Naive B cell (primary cell): Measurements from ENCODE around the gene ELP1. TPM values are rescaled to one million over a fixed set of nuclear protein-coding genes. Genes with fewer than 3 reads are reported as not detected.
"Not testable (repeated sequence)": the region's sequence is repeated elsewhere in the genome, so short reads cannot be mapped to it uniquely, and the experiment has no call there.

Source experiments
- ATAC-seq, 2 donors: fragments of 150-1000 bp; cut with Tn5 transposase; 2 replicates each; pipeline ENCODE4 v1.10.0; 2021; ENCODE audit warnings: low read depth in 2 of 2, mild to moderate bottlenecking in 2 of 2, moderate library complexity in 2 of 2
- DNase-seq: peaks from one replicate; pipeline ENCODE4 v3.0.0; 2022
- H3K27ac Mint-ChIP-seq, 6 donors: one replicate each; pipeline ENCODE4 v1.8.0; 2020 to 2022; ENCODE audit warnings: mild to moderate bottlenecking in 6 of 6, mixed read lengths in 6 of 6, moderate library complexity in 5 of 6, inconsistent platforms in 2 of 6
- H3K27me3 Mint-ChIP-seq, 3 donors: one replicate each; pipeline ENCODE4 v1.8.0; 2021 to 2022; ENCODE audit warnings: mixed read lengths in 3 of 3, mild to moderate bottlenecking in 1 of 3
- H3K36me3 Mint-ChIP-seq, 2 donors: one replicate each; pipeline ENCODE4 v1.8.0; 2020 to 2022; ENCODE audit warnings: mixed read lengths in 2 of 2, inconsistent platforms in 1 of 2, mild to moderate bottlenecking in 1 of 2
- H3K4me1 Mint-ChIP-seq, 3 donors: one replicate each; pipeline ENCODE4 v1.8.0; 2020 to 2022; ENCODE audit warnings: mixed read lengths in 3 of 3, inconsistent platforms in 1 of 3, mild to moderate bottlenecking in 1 of 3, moderate library complexity in 1 of 3
- H3K4me3 Mint-ChIP-seq, 8 donors: one replicate each; pipeline ENCODE4 v1.8.0; 2020 to 2022; ENCODE audit warnings: mild to moderate bottlenecking in 8 of 8, mixed read lengths in 8 of 8, moderate library complexity in 8 of 8, inconsistent platforms in 2 of 8
- H3K9me3 Mint-ChIP-seq, 7 donors: one replicate each; pipeline ENCODE4 v1.8.0; 2020 to 2022; ENCODE audit warnings: mixed read lengths in 7 of 7, mild to moderate bottlenecking in 5 of 7, inconsistent platforms in 2 of 7, moderate library complexity in 1 of 7
- polyA plus RNA-seq, 6 donors: library from polyadenylated mRNA; unstranded; fragments of 300-500 nt; fragmentation: Illumina TruSeq; gene quantifications; one replicate each; pipeline ENCODE4 v1.2.3, GENCODE V29; 2021; ENCODE audit warnings: low read depth in 6 of 6

The ELP1 gene, protein sequence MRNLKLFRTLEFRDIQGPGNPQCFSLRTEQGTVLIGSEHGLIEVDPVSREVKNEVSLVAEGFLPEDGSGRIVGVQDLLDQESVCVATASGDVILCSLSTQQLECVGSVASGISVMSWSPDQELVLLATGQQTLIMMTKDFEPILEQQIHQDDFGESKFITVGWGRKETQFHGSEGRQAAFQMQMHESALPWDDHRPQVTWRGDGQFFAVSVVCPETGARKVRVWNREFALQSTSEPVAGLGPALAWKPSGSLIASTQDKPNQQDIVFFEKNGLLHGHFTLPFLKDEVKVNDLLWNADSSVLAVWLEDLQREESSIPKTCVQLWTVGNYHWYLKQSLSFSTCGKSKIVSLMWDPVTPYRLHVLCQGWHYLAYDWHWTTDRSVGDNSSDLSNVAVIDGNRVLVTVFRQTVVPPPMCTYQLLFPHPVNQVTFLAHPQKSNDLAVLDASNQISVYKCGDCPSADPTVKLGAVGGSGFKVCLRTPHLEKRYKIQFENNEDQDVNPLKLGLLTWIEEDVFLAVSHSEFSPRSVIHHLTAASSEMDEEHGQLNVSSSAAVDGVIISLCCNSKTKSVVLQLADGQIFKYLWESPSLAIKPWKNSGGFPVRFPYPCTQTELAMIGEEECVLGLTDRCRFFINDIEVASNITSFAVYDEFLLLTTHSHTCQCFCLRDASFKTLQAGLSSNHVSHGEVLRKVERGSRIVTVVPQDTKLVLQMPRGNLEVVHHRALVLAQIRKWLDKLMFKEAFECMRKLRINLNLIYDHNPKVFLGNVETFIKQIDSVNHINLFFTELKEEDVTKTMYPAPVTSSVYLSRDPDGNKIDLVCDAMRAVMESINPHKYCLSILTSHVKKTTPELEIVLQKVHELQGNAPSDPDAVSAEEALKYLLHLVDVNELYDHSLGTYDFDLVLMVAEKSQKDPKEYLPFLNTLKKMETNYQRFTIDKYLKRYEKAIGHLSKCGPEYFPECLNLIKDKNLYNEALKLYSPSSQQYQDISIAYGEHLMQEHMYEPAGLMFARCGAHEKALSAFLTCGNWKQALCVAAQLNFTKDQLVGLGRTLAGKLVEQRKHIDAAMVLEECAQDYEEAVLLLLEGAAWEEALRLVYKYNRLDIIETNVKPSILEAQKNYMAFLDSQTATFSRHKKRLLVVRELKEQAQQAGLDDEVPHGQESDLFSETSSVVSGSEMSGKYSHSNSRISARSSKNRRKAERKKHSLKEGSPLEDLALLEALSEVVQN (N-terminal part only)
- 10 to 100 TPM in 5 of 6 donors, 1 to 10 TPM in 1; 9.8 to 14.8 (median 12.7) TPM for polyA plus RNA-seq

DNA sequence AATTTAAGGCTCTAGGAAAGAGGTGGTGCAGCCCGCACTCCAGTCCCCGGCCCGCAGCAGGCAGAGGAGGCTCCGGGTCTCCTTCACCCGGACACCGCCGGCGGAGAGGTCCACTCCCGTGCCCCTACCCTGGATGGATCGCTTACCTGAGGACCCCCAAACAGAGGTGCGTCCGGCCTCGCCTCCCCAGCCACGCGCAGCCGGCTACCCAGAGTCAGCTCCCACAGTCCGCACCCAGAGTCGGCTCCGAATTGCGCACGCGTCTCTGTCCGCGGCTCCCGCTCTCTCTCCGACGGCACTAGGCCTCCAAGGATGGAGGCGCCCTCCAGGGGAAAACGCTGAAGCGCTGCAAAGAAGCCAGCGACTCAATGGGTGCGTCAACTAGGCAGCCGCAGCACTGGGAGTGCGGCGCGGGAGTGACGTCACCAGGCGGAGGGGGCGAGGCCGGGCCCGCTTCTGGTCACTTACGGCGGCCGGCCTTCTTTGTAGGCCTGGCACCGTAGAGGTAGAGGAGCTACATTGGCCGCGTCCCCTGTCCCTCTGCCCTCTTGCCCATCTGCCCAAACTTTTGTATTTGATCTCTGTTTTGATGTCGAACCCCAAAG lies at the start of gene ELP1:
ELP1 (minus strand) TSS at position 407 of the 605 bp plus-strand sequence. CDS start 2,978 bp downstream, outside the sequence.
- H3K27me3 Mint-ChIP-seq, result no peaks in the 10 kb centered on the region
- H3K9me3 Mint-ChIP-seq, result no peaks in the 10 kb centered on the region
- H3K36me3 Mint-ChIP-seq, result peaks cover 0 to 9% of the 10 kb centered on the region in 2 donors
- peak within 1 kb of the TSS; percentile 94 to 100 (median 99) for H3K4me3 Mint-ChIP-seq
- DNase-seq, result peak; percentile 89
- H3K27ac Mint-ChIP-seq, result peak within 1 kb of the TSS; percentile 96 to 99 (median 98)
- ATAC-seq, result peak; percentile 83 to 84
- peaks cover 19 to 30% (median 28%) of the 10 kb centered on the region in 3 donors for H3K4me1 Mint-ChIP-seq

DNA sequence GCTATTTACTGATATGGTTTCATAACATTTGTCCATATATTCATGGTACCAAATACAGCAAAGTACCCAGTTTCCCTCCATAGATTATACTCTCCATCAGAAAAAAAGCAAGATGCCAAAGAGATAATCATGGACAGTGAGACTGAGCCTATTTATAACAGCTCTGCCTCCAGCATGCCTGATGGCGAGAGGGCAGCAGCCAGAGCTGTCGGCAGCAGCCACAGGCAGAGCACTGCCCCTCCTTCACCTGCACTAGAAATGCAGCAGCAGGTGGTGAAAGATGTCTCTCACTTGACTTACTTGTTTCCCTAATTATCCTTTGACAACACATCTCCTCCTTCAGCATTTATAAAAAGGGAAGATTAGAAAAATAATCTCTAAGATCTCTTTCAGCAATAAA lies 47.0 kb upstream of the ELP1 start:
- ATAC-seq (no peak), DNase-seq (no peak)
- H3K27ac Mint-ChIP-seq, result no peak overlapping the region
- H3K4me1 Mint-ChIP-seq, result no peaks in the 10 kb centered on the region
- no peaks in the 10 kb centered on the region for H3K9me3 Mint-ChIP-seq
- no peaks in the 10 kb centered on the region for H3K36me3 Mint-ChIP-seq
- H3K4me3 Mint-ChIP-seq, result no peak overlapping the region
- no peaks in the 10 kb centered on the region for H3K27me3 Mint-ChIP-seq

DNA sequence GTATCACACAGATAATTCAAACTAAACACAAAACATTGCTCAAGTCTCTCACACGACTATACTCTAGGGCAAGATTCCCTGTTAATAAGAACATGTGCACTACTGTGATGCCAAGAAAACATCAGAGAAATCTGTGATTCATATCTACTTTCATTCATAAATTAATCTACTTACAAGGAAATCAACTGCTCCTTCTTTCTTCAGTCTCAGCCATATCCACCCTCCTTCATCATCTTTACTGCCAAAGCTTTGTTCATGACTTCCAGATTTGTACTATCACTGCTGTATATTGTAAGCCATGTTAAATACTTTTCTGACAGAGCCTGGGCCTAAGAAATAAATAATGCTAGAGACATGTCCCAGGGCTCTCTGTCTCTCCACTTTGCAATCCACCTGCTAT lies 44.3 kb upstream of the ELP1 start:
- H3K27me3 Mint-ChIP-seq, result no peaks in the 10 kb centered on the region
- no peak overlapping the region for H3K4me3 Mint-ChIP-seq
- no peak for ATAC-seq
- no peaks in the 10 kb centered on the region for H3K9me3 Mint-ChIP-seq
- no peaks in the 10 kb centered on the region for H3K4me1 Mint-ChIP-seq
- H3K27ac Mint-ChIP-seq, result no peak overlapping the region
- no peak for DNase-seq
- H3K36me3 Mint-ChIP-seq, result no peaks in the 10 kb centered on the region

DNA sequence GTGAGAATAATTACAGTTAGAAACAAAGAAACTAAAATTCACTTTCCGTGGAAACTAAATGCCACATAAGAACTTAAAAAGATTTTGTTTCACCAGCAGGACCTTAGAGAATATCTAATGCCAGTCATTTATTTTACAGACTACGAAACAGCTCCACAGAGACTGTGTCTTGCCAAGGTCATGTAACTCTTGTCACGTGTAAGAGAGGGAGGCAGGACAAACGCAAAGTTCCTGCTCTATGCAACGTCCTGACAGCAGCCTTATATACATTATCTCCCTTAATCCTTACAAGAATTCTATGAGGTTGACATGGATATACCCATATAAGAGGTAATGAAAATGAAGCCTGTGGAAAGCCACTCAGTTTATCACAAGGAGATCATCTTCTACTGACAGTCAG lies 40.0 kb upstream of the ELP1 start:
- no peaks in the 10 kb centered on the region for H3K27me3 Mint-ChIP-seq
- DNase-seq, result no peak
- H3K4me3 Mint-ChIP-seq, result no peak overlapping the region
- no peaks in the 10 kb centered on the region for H3K4me1 Mint-ChIP-seq
- no peak overlapping the region for H3K27ac Mint-ChIP-seq
- H3K9me3 Mint-ChIP-seq, result peaks cover 5 to 18% (median 10%) of the 10 kb centered on the region in 7 donors
- ATAC-seq, result no peak
- peaks cover 0 to 14% of the 10 kb centered on the region in 2 donors for H3K36me3 Mint-ChIP-seq

DNA sequence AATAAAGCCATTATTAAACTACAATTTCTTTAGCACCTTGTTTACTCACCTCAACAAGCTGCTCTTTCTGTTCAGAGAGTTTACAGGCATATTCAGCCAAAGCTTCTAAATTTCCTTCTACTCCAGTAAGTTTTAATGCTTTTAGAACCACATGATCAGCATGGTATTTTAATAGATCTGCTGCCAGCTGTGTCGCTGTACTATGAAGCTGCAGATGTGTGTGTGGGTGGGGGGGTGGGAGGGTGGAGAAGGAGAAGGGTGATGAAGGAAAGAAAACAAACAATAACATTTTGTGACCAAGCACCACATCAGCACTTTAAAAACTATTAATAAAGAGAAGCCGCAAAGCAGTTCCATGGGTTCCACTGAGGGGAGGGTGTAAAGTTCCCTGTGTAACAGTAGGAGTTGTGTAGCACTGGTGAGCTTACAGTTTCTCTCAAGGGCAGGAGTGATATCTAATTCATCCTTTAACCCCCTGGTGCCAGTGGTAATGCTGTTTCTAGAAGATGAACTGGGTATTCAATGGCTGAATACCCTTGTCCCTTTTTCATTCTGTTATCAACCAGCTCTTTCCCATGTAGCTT lies 38.8 kb upstream of the ELP1 start:
- no peak for DNase-seq
- H3K4me1 Mint-ChIP-seq, result no peaks in the 10 kb centered on the region
- H3K4me3 Mint-ChIP-seq, result no peak overlapping the region
- peaks cover 5 to 18% (median 10%) of the 10 kb centered on the region in 7 donors for H3K9me3 Mint-ChIP-seq
- no peak for ATAC-seq
- peaks cover 0 to 14% of the 10 kb centered on the region in 2 donors for H3K36me3 Mint-ChIP-seq
- H3K27ac Mint-ChIP-seq, result no peak overlapping the region
- no peaks in the 10 kb centered on the region for H3K27me3 Mint-ChIP-seq

DNA sequence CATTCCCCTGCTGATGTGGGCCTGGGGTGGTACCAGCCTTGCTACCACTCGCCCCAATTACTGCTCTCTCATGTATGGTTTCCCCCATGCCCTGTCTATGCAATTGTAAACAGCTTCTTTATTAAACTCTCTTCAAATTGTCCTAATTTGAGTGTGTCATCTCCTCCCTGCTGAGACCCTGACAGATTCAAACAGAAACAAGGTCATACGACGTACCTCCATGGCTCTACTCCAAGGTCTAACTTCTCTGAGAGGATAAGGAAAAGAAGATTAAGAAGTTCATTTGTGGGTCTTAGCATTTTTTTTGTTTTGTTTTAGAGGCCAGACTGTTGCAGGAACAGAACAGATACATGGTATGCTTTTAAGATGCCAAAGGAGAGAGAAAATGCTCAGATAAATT lies 38.3 kb upstream of the ELP1 start:
- Mint-ChIP-seq H3K27me3 (no peaks in the 10 kb centered on the region), H3K27ac (no peak overlapping the region), H3K4me1 (no peaks in the 10 kb centered on the region), H3K9me3 (peaks cover 5 to 18% (median 10%) of the 10 kb centered on the region in 7 donors), H3K36me3 (peaks cover 0 to 14% of the 10 kb centered on the region in 2 donors), H3K4me3 (no peak overlapping the region)
- DNase-seq, result no peak
- no peak for ATAC-seq

DNA sequence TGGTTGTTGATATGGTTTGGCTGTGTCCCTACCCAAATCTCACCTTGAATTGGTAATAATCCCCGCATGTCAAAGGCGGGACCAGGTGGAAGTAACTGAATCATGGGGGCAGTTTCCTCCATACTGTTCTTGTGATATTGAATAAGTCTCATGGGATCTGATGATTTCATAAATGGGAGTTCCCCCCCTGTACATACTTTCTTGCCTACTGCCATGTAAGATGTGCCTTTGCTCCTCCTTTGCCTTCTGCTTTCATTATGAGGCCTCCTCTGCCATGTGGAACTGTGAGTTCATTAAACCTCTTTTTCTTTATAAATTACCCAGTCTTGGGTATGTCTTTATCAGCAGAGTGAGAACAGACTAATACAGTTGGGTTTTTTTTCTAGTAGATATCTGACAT lies 37.5 kb upstream of the ELP1 start:
- H3K9me3 Mint-ChIP-seq, result peaks cover 5 to 18% (median 10%) of the 10 kb centered on the region in 7 donors
- DNase-seq, H3K27ac Mint-ChIP-seq, H3K4me3 Mint-ChIP-seq, H3K4me1 Mint-ChIP-seq, H3K27me3 Mint-ChIP-seq, ATAC-seq: not testable (repeated sequence)
- H3K36me3 Mint-ChIP-seq, result peaks cover 0 to 14% of the 10 kb centered on the region in 2 donors

DNA sequence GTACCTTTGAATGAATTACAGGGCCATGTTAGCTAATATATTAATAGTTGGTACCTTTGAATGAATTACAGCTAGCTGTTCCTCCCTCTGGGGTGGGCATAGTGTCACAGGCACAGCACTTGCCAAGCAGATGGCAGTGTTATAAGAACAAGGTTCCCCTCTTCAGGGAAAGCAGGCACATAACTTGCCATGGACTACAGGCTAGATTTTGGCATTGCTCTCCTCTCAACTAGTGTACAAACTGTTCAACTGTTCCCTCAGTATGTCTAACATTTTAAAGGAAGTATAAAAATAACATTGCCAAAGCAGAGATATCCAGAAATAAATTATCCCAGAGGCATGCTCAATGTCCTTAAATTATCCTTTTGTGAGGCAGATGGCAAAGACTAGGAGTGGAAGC lies 34.0 kb upstream of the ELP1 start:
- Mint-ChIP-seq H3K9me3 (peaks cover 5 to 18% (median 10%) of the 10 kb centered on the region in 7 donors), H3K36me3 (peaks cover 0 to 14% of the 10 kb centered on the region in 2 donors), H3K27ac (no peak overlapping the region), H3K4me1 (no peaks in the 10 kb centered on the region), H3K27me3 (no peaks in the 10 kb centered on the region), H3K4me3 (no peak overlapping the region)
- DNase-seq, result no peak
- ATAC-seq, result no peak

DNA sequence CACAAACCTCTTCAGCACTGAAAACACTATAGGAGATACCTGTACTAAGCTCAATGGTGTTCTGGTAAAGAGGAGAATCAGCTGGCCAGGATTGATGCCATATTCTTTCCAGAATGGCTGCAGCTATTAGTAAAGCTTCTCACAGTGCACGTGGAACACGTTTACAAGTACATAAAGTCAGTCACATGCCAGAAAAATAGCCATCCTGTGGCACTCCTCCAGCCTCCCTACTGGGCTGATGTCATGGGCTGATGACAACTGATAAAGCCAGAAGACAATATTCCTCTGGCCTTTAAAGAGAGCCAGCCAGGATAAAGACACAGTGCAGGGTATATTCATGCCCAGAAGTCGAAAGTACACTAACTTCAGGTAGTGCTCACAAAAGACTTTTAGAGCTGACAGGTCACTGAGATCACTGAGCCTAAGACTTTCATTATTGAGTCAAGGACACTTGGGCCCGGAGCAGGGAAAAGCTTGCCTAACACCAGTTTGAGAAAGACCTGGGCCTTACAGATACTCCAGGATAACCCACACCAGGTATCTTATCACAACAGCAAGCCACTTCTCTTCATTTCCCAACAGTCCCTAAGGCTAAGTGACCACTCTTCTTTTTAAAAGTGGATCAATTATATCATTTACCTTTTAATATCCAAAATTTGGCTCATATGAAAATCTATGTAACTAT lies 29.7 kb upstream of the ELP1 start:
- Mint-ChIP-seq H3K4me1 (no peaks in the 10 kb centered on the region), H3K36me3 (no peaks in the 10 kb centered on the region), H3K27me3 (no peaks in the 10 kb centered on the region), H3K27ac (no peak overlapping the region), H3K4me3 (no peak overlapping the region), H3K9me3 (no peaks in the 10 kb centered on the region)
- DNase-seq, result no peak
- ATAC-seq, result no peak

DNA sequence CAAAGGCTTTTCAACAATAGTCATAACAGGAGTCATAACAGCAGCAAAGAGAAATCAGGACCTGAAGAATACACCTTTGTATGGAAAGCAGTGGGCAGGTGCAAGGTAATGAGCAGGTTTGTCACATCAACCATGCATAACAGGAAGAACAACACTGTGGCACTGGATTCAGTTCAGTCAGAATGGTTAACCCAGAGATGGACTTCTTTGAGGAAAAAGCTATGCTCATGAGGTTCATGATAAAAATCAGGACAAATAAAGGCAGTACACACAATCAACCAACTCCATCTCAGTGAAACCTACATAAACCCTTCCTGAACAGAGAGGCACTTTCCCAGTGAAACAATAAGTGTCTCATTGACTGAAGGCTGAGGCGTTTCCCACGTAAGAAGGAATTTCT lies 27.2 kb upstream of the ELP1 start:
- ATAC-seq (no peak), DNase-seq (no peak)
- Mint-ChIP-seq H3K27me3 (no peaks in the 10 kb centered on the region), H3K4me1 (no peaks in the 10 kb centered on the region), H3K27ac (no peak overlapping the region), H3K9me3 (no peaks in the 10 kb centered on the region), H3K4me3 (no peak overlapping the region), H3K36me3 (no peaks in the 10 kb centered on the region)

DNA sequence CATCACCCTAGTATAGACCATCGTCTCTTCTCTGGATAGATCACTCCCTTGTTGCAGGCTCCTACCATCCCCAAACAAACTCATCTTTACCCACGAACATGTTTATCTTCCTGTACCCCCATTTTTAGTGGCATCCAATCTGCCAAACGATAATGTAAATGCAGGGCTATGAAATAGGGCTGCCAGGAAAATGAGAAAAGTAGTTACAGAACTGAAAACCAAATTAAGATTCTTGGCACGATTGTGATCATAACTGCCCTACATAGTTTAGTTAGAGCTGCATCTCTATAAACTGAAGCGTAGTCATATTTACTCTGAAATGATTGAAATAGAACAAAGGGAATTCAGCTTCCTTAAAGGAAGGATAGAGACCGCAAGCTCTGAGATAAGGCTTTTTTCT lies 26.4 kb upstream of the ELP1 start:
- ATAC-seq, result no peak
- DNase-seq, result no peak
- Mint-ChIP-seq H3K4me1 (no peaks in the 10 kb centered on the region), H3K9me3 (no peaks in the 10 kb centered on the region), H3K27me3 (no peaks in the 10 kb centered on the region), H3K27ac (no peak overlapping the region), H3K4me3 (no peak overlapping the region), H3K36me3 (no peaks in the 10 kb centered on the region)

DNA sequence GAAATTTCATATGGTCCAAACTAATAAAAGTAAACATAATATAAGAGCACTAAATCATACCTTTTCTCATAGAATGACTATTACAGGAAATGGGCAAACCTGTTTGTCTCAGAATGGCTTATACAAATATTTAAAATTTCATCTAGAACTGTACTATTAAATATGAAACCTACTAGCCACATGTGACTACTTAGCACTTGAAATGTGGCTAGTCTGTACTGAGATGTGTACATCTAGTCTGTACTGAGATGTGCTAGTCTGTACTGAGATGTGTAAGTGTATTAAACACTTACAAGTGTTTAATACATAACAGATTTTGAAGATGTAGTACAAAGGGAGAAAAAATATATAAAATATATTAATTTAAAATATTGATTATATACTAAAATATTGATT lies 22.7 kb upstream of the ELP1 start:
- Mint-ChIP-seq H3K4me1 (no peaks in the 10 kb centered on the region), H3K27me3 (no peaks in the 10 kb centered on the region), H3K36me3 (no peaks in the 10 kb centered on the region), H3K9me3 (no peaks in the 10 kb centered on the region), H3K4me3 (no peak overlapping the region), H3K27ac (no peak overlapping the region)
- DNase-seq, result no peak
- ATAC-seq, result no peak
